GM03348 (cell line): ENCODE results near the gene NAP1L4.
"Not testable (repeated sequence)": the region's sequence is repeated elsewhere in the genome, so short reads cannot be mapped to it uniquely, and the experiment has no call there.

Source experiments
- DNase-seq: peaks from one replicate; pipeline ENCODE4 v3.0.0; 2012; ENCODE audit warnings: low spot score

NAP1L4 gene

DNA sequence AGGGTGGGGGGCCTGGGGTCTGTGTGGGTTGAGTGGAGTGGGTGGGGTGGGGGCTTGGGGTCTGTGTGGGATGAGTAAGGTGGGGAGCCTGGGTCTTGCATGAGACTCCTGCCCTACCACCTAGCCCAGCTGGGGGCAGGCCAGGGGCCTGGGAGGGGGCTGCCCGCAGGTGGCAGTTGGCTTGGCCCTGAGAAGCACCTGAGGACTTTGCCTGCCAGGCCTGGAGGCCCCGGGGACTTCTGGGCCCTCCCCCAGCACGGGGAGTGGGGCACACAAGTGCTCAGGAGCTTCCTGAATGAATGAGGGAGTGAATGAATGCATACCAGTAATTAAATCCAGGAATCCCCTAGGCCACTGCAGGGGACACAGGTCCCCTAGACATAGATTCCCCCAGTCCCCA is 69.5 kb downstream of the NAP1L4 start:
- DNase-seq, result no peak

- DNase-seq, result no peak
Measured at GRCh38 chr11:2921742-2922493, 70.2 kb downstream of the NAP1L4 start.

GRCh38 chr11:2921261-2921660 is 70.9 kb downstream of the NAP1L4 start:
- DNase-seq, result no peak

DNA sequence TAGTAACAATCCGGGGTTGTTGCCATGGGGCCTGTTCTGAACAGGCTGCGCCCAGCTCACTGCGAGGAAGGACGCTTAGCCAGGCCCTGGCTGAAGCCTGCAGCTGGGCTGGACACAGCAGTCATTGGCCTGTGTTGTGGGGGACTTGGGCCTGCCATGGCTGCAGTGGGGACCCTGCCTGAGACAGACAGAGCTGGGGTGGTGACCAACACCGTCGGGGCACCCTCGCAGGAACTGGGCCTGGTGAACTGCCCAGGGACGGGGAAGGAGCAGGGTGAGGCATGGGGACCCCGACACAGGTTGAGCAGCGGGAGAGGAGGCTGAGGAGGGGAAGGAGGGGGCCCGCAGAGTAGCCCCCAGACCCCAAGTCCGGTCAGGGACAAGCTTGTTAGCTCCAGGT is 71.8 kb downstream of the NAP1L4 start:
- no peak for DNase-seq

DNA sequence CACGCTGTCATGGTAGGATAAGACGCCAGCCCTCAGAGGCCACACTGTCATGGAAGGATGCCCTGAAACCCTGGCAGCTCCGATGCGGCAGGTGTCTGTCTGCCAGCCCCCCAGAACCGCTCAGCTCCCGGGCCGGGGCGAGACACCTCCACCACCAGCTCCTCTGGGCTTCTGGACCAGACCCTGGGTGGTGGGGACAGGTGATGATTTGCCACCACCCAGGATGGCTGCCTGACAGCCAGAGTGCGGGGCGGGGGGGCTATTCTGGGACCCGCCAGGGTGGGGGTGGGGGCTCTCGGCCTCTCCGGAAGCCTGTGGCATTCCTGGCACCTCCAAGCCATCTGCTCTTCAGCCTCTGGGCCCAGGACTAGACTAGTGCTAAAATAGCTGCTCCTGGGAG is 72.3 kb downstream of the NAP1L4 start:
- DNase-seq, result no peak

DNA sequence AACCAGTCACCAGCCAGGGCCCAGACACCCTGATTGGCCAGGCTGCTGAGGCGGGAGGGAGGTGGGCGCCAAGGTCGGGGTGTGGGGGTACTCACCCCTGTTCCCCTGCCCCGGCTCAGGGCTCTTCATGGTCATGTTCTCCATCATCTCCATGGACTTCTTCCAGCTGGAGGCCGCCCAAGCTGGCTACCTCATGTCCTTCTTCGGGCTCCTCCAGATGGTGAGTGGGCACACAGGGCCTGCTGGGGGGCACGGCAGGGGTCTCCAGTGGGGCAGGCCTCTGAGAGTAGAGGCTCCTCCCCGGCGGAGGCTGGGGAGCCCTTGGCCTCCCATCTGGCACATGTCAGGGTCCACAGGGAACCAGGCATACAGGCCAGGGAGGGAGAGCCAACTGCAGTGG is 72.9 kb downstream of the NAP1L4 start:
- no peak for DNase-seq

DNA sequence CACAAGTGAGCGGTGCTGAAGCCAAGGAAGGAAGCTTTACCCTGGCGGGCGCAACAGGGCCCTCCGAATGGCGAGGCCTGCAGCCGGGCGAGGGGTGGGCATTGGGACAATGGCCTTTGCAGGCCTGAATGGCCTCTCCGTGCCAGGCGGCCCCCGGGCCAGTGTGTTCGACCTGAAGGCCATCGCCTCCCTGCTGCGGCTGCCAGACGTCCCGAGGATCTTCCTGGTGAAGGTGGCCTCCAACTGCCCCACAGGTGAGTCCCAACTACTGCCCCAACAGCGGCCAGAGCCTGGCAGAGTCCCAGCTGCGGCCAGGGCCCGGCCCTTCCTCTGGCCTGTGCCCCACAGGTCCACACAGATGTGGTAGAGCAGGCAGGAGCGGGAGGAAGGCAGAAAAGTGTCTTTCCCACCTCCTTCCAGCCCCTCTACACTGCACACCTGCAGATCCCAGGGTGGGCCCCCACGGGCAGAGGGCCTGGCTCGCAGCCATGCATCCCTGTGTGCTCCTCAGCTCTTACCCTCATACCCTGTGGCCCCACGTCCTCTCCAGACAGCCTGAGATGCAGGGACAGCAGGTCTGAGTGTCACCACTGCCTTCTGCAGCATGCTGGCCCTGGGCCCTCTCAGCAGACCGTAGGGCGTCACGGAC is 74.2 kb downstream of the NAP1L4 start:
- no peak for DNase-seq

DNA sequence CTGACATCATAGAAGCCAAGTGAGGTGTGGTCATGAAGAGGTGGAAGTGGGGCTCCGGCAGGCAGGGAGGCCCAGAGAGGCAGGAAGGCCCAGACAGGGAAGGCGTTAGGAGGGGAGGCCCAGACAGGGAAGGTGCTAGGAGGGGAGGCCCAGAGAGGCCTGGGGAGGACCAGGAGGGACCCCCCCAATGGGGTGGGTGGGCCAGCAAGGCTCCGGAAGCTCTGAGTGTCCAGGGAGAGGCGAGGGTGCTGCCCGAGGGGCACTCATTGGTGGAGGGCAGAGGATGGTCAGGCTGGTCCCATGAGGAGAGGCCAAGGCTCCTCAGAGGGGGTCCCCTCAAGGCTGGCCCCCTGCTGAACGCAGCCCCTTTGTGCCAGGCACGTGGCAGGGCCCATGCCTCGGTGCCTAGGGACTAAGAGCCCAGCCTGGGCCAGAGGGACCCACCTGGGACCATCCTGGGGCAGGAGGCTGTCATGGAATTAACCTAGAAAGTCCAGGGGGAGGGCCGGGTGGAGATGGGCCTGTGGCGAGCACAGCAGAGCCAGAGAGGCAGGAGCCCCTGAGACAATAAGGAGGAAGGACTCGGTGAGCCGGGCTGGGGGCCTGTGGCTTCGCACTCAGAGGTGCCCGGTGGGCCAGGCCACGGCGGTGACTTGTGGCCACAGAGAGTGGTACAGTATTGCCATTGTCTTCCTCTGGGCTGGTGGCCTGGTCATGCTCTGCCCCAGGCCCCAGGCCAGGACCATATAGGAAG is 75.1 kb downstream of the NAP1L4 start:
- DNase-seq, result no peak

GRCh38 chr11:2916114-2916891 is 75.8 kb downstream of the NAP1L4 start:
- DNase-seq, result no peak

- no peak for DNase-seq
Measured at GRCh38 chr11:2915473-2915872, 76.7 kb downstream of the NAP1L4 start.

DNA sequence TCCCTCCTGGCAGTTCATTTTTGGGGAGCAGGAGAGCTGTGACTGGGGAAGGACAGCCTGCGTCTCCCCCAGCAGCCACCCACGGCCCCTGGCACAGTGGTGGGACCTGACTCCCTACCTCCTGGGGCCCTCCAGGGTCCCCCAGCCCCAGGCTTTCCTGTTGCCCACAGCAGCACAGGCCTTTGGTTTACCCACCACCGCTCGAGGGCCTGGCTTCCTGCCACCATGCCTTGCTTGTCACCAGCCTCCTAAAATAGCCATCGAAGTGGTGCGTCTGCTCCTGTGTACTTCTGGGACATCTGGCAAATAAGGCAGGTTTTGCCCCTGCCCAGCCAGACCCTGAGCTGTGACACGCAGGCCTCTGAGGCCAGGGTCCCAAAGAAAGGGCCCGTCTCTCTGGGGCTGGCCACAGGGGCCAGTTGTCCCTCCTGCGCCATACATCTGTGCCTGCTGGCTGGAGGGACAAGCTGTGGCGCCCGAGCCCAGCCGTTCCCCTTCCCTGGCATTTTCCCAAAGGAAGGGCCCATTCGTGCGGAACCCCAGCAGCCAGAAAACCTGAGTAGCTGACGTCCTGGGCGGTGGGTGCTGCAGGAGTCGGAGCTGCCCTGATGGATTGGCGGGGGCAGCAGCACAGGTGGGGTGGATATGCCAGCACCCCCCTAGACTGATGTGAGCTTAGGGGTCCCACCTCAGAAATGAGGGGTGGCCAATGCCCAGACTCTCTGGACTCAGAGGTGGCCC is 77.5 kb downstream of the NAP1L4 start:
- no peak for DNase-seq

DNA sequence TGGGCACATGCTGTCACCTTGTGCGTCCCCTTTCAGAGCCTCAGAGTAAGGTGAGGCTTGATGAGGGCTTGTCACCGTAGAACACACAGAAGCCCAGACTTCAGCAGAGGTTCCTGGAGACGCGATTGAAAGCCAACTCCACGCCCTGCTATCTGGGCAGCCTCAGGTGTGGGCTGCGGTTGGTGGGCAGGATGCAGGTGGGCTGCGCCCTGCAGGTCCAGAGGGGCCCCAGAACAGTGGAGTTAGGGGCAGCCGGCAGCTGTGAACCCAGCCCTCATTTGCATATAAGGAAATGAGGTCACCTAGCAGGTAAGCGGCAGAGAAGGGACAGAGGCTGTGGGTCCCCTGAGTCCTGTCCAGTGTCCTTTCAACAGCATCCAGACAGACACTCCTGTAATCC is 78.4 kb downstream of the NAP1L4 start:
- DNase-seq, result no peak

DNA sequence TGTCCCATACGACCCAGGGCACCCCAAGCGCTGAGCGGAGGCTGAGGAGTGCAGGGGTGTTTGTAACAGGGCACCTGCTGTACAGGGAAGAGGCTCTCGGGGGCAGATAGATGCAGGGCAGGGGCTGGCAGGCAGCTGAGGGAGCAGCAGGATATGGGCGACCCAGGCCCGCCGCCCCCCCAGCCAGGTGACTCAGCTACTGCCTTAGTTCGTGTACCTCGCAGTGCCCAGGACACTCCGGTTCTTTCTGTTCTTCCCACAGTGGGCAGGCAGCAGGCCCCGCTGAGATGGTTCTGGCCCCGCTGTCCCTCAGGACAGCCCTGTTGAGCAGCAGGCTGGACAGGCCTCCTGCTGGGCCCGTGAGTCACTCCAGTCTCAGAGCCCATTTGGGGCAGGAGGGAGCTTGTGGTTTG is 79.1 kb downstream of the NAP1L4 start:
- DNase-seq, result no peak

- DNase-seq, result peak; percentile 78
Measured at GRCh38 chr11:2912498-2912897, 79.6 kb downstream of the NAP1L4 start.

DNA sequence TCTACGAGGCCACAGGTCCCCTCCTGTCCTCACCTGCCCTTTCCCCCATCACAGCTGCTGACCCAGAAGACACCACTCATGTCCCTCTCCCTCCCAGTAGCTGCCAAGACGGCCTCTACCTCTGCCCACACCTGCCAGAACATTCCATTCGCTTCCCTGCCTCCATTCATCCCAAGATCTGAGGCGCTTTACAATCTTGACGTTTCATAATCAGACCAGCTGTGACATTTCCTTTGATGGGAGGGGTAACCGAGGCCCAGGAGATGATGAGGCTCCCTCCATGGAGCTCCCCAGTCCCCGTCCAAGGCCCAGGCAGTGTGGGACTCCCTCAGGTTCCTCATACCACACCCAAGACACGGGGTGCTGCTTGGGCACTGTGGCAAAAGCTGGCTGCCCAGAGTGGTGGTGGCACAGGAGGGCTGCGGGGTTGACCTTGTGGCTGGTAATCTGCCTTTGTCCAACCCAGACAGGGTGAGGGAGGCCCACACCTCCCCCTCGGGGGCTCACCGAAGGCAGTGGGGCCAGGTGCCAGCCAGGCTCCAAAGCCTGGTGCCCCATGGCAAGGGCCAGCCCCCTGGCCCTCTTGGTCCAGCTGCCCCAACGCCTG is 80.2 kb downstream of the NAP1L4 start:
- DNase-seq, result no peak

DNA sequence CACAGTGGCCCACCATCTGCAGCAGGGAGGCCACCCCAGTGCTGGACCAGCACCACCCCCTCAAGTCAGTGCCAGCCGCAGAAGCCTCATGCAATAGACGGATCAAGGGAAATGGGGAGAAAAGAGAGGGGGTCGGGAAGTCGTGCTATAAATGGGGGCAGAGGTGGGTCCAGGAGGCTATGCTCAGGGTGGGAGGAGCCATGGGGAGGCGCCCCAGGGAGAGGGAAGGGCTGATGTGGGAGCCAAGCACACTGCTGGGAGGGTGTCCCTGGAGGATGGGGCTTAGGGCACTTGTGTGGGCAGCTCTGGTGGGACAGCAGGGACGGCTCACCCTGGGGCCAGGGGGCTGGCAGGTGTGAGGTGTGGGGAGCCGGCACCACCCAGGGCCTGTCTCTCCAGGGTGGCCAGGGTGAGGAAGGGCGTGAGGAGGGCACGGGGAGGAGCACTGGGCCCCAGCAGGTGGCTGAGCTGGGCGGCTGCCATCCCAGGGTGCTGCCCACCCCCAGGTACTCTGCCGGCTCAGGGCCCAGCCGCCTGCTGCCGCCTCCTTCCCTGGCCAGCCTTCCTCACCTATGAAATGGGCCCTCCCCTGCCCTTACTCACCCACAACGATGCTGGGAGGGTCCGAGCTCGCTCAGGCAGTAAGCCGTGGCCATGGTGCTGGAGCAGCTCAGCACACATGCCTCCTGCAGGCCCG is 80.9 kb downstream of the NAP1L4 start:
- no peak for DNase-seq

DNA sequence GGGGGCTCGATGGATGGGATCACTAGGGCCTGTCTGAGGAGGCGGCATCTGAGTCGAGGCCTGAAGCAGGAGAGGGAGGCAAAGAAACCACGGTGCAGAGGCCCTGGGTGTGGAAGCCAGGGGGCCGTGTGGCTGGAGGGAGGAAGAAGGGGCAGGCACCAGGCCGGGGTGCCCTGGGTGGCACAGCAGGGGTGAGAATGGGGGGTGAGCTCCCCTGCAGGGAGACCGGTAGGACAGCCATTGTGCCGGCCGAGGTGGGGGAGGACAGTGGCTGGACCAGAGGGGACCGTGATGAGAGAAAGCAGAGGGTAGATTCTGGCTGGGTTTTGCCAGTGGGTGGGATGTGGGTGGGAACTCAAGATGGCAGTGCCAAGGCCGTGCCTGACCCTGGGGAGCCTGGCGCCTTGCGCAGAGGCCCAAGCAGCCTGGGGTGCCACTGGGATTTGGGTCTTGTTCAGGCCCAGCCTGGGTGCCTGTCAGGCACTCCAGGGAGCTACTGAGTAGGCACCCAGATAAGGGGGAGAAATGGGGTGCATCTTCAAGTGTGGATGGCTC is 81.7 kb downstream of the NAP1L4 start:
- no peak for DNase-seq

DNA sequence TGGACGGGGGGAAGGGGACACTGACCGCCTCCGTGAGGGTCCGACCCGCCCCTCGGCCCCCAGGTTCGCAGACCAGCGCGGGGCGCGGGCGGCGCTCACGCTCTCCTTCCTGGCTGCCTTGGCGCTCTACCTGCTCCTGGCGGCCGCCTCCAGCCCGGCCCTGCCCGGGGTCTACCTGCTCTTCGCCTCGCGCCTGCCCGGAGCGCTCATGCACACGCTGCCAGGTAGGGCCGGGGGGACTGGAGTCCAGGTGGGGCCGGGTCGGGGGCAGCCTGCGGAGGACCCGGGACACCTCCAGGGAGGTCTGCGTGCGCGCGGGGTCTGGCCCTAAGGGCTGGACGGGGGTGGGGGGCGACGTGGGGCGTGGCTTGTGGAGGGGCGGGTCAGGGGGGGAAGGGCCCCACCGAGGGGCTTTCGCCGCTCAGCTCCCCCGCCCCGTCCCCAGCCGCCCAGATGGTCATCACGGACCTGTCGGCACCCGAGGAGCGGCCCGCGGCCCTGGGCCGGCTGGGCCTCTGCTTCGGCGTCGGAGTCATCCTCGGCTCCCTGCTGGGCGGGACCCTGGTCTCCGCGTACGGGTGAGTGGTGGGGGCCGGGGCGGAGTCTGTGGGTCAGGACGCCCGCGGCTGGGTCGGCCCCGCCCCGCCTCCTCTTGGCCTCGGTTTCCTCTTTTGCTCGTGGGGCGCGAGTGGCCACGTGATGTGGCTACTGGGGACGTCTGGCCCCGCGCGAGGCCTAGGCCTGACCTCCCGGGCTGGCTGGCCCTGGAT is 82.8 kb downstream of the NAP1L4 start:
- no peak for DNase-seq

DNA sequence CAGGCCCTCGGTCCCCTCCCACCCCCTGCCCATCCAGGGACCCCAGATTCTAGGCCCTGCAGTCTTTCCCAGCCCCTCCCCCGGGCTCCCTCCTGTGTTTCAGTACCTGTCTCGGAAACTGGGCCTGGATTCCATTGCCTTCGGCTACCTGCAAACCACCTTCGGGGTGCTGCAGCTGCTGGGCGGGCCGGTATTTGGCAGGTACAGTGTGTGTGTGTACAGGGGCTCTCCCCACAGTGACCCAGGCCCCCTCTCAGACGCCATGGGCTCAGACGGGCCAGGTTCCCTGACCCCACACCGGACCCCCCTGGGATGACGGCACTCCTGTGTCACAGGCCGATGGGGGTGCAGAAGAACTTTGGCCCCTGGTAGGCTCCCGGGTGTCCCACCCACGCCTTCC is 84.0 kb downstream of the NAP1L4 start:
- DNase-seq, result no peak

DNA sequence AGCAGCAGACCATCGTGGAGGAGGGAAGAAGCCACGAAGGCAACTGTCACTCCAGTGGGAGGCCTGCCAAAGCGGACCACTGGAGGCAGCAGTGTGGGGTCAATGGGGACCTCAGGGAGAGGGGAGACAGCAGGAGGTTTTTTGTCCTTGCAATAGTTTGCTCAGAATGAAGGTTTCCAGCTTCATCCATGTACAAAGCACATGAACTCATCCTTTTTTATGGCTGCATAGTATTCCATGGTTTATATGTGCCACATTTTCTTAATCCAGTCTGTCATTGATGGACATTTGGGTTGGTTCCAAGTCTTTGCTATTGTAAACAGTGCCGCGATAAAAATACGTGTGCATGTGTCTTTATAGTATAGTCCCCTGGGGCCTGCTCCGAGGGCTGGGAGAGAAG is 86.8 kb downstream of the NAP1L4 start:
- not testable (repeated sequence) for DNase-seq
